Mucosa of descending colon (tissue), 3 donors: ENCODE results near the gene IGSF21. TPM values are rescaled to one million over a fixed set of nuclear protein-coding genes. Genes with fewer than 3 reads are reported as not detected.

ENCODE experiments used
- ATAC-seq: fragments of 200-7000 bp; cut with Tn5 transposase; one replicate; pipeline ENCODE4 v1.9.1; 2020; ENCODE audit warnings: mild to moderate bottlenecking, moderate library complexity
- DNase-seq, 3 donors: peaks; one replicate each; pipeline ENCODE4 v3.0.0-alpha.2; 2020
- H3K36me3 ChIP-seq: fragments of 200-600 bp; one replicate; pipeline ENCODE4 v1.8.0; 2021; ENCODE audit warnings: low read depth, mild to moderate bottlenecking
- H3K4me1 ChIP-seq: fragments of 200-600 bp; one replicate; pipeline ENCODE4 v1.8.0; 2021; ENCODE audit warnings: low read depth, mild to moderate bottlenecking
- H3K4me3 ChIP-seq: fragments of 200-600 bp; one replicate; pipeline ENCODE4 v1.8.0; 2021; ENCODE audit warnings: mild to moderate bottlenecking
- H3K9me3 ChIP-seq: fragments of 200-600 bp; one replicate; pipeline ENCODE4 v1.8.0; 2021; ENCODE audit warnings: mild to moderate bottlenecking
- intact Hi-C, 2 donors: fragments of 100-400 bp; cut with DNase I in 1 of 2; cut with micrococcal nuclease in 1 of 2; formaldehyde crosslinking; loops; one replicate each; pipeline versions ENCODE4 v1.11.0 to v1.11.1; 2022; cut with DNase I, micrococcal nuclease
- total RNA-seq, 3 donors: library from RNA; stranded (reverse); fragmentation: NEBNext Ultra II Directional in 2 of 3; extraction: Animal tissue kit (Norgen Biotek cat#: 25700) in 2 of 3; gene quantifications; one replicate each; pipeline versions ENCODE4 v1.2.1 to v1.2.4, GENCODE V29; 2021 to 2023
- TF ChIP-seq, protein P1 (sequence below): fragments of 200-600 bp; IDR thresholded peaks from one replicate; pipeline ENCODE4 v1.8.0; 2022; ENCODE audit warnings: antibody characterized with exemption, mild to moderate bottlenecking
- donor health status: DM: no; HTN: no; CAD: no; lungs with moderate emphysema.
- donor health status: DM: no; HTN: no; CAD: no.
- donor health status: DM: no; HTN: yes; CAD: no.

IGSF21 gene
- total RNA-seq, 3 donors from 2014 or later = 0.70 to 1.4 (median 0.96) TPM

DNA sequence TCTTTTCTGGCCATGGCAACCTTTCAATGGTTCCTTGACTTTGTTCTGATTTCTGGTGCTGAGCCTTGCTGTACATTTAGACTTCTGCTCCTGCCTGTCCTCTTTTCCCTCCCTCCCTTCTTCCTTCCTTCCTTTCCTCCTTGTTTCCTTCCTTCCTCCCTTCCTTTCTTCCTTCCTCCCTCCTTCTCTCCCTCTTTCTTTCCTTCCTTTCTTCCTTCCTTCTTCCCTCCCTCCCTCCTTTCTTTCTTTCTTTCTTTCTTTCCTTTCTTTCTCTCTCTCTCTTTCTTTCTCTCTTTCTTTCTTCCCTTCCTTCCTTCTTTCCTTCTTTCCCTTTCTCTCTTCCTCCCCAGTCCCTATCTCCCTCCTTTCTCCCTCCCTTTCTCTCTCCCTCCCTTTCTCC lies 10.4 kb upstream of the IGSF21 start:
- ATAC-seq = no peak
- H3K9me3 ChIP-seq = no peaks in the 10 kb centered on the region
- no peak overlapping the region for H3K4me3 ChIP-seq
- TF ChIP-seq, protein P1, sequence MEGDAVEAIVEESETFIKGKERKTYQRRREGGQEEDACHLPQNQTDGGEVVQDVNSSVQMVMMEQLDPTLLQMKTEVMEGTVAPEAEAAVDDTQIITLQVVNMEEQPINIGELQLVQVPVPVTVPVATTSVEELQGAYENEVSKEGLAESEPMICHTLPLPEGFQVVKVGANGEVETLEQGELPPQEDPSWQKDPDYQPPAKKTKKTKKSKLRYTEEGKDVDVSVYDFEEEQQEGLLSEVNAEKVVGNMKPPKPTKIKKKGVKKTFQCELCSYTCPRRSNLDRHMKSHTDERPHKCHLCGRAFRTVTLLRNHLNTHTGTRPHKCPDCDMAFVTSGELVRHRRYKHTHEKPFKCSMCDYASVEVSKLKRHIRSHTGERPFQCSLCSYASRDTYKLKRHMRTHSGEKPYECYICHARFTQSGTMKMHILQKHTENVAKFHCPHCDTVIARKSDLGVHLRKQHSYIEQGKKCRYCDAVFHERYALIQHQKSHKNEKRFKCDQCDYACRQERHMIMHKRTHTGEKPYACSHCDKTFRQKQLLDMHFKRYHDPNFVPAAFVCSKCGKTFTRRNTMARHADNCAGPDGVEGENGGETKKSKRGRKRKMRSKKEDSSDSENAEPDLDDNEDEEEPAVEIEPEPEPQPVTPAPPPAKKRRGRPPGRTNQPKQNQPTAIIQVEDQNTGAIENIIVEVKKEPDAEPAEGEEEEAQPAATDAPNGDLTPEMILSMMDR = no peak
- peaks cover 4% of the 10 kb centered on the region for H3K4me1 ChIP-seq
- no peaks in the 10 kb centered on the region for H3K36me3 ChIP-seq
- intact Hi-C loops = no loop called here
- DNase-seq = no peak

GRCh38 chr1:18099026-18099425 lies 8.6 kb upstream of the IGSF21 start:
- Histone ChIP-seq H3K36me3 (no peaks in the 10 kb centered on the region), H3K9me3 (no peaks in the 10 kb centered on the region), H3K4me3 (no peak overlapping the region), H3K4me1 (peaks cover 4% of the 10 kb centered on the region)
- ATAC-seq (no peak), DNase-seq (no peak)
- TF ChIP-seq, protein P1 = no peak
- intact Hi-C loops = no loop called here

GRCh38 chr1:18100060-18100459 lies 7.5 kb upstream of the IGSF21 start:
- TF ChIP-seq, protein P1 = no peak
- no peak for DNase-seq
- intact Hi-C loops = loop anchor here (5.0 to 10.0 kb wide), 2 partner anchors 175 to 438 kb away; no protein-coding TSS in a partner anchor
- peaks cover 4% of the 10 kb centered on the region for H3K4me1 ChIP-seq
- no peaks in the 10 kb centered on the region for H3K36me3 ChIP-seq
- H3K4me3 ChIP-seq = no peak overlapping the region
- no peak for ATAC-seq
- H3K9me3 ChIP-seq = no peaks in the 10 kb centered on the region

- DNase-seq (peak in 2 of 3 donors; percentile 69 to 87), ATAC-seq (peak; percentile 93)
- TF ChIP-seq, protein P1 = peak; percentile 55
- Histone ChIP-seq H3K9me3 (no peaks in the 10 kb centered on the region), H3K36me3 (no peaks in the 10 kb centered on the region), H3K4me1 (peaks cover 4% of the 10 kb centered on the region), H3K4me3 (no peak overlapping the region)
- intact Hi-C loops = loop anchor here (5.0 to 10.0 kb wide), 2 partner anchors 176 to 438 kb away; no protein-coding TSS in a partner anchor
These were observed 7.0 kb upstream of the IGSF21 start for GRCh38 chr1:18100491-18101063.

DNA sequence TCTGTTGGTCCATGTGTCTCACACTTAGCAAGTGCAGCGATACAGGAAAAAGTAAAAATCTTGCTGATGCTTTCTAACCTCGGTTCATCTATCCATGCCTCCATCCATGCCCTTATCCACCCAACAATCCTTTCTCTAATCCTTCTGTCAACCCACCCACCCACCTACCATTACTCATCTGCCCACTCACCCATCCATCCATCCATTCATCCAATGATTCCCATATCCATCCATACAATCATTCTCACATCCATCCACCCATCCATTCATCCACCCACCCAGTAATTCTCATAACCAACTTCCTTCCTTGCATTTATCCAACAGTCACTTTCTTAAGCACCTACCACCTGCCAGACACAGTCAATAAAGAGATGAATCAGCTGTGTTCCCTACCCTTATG lies 6.1 kb upstream of the IGSF21 start:
- Histone ChIP-seq H3K9me3 (no peaks in the 10 kb centered on the region), H3K4me1 (peaks cover 4% of the 10 kb centered on the region), H3K36me3 (no peaks in the 10 kb centered on the region), H3K4me3 (no peak overlapping the region)
- ATAC-seq (peak; percentile 64), DNase-seq (no peak)
- TF ChIP-seq, protein P1 = no peak
- intact Hi-C loops = loop anchor here (5.0 to 10.0 kb wide), 2 partner anchors 177 to 439 kb away; no protein-coding TSS in a partner anchor
